ENCODE results near the gene WFIKKN1.

Gene WFIKKN1

DNA sequence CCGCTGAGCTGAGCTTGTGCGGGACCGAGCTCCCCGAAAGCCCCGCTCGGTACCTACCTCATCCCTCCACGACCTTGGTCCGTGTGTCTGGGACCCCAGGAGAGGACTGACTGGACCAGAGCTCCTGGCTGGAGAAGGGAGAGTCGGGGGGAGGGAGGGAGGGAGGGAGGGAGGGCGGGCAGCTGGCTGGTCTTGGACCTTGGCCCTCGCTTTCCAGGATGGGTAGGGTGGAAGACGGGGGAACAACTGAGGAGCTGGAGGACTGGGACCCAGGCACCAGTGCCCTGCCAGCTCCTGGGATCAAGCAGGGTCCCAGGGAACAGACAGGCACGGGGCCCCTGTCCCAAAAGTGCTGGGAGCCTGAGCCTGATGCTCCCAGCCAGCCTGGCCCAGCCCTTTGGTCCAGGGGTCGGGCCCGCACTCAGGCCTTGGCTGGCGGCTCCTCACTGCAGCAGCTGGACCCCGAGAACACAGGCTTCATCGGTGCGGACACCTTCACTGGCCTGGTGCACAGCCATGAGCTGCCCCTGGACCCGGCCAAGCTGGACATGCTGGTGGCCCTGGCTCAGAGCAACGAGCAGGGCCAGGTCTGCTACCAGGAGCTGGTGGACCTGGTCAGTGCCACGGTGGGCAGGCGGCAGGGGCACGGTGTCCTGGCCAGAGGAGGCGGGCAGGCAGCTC lies 45.2 kb downstream of the WFIKKN1 start:
- no peak for DNase-seq

DNA sequence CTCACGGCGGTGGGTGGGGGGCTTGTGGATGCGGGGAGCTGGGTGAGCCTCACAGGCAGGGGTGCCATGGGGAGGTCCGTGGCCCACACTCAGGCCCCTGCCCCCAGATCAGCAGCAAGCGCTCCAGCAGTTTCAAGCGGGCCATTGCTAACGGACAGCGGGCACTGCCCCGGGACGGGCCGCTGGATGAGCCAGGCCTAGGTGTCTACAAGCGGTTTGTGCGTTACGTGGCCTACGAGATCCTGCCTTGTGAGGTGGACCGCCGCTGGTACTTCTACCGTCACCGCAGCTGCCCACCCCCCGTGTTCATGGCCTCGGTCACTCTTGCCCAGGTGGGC lies 45.7 kb downstream of the WFIKKN1 start:
- DNase-seq, result no peak

DNA sequence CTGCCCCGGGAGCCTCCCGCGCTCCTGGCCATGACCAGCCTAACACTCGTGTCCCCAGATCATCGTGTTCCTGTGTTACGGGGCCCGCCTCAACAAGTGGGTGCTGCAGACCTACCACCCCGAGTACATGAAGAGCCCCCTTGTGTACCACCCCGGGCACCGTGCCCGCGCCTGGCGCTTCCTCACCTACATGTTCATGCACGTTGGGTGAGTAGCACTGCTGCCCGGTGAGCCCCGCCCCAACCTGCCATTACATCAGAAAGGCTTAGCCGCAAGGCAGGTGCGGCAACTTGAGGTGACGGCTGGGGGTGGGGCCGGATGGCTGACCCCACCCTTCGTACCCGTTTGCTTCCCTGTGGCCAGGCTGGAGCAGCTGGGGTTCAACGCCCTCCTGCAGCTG lies 46.1 kb downstream of the WFIKKN1 start:
- DNase-seq, result no peak

DNA sequence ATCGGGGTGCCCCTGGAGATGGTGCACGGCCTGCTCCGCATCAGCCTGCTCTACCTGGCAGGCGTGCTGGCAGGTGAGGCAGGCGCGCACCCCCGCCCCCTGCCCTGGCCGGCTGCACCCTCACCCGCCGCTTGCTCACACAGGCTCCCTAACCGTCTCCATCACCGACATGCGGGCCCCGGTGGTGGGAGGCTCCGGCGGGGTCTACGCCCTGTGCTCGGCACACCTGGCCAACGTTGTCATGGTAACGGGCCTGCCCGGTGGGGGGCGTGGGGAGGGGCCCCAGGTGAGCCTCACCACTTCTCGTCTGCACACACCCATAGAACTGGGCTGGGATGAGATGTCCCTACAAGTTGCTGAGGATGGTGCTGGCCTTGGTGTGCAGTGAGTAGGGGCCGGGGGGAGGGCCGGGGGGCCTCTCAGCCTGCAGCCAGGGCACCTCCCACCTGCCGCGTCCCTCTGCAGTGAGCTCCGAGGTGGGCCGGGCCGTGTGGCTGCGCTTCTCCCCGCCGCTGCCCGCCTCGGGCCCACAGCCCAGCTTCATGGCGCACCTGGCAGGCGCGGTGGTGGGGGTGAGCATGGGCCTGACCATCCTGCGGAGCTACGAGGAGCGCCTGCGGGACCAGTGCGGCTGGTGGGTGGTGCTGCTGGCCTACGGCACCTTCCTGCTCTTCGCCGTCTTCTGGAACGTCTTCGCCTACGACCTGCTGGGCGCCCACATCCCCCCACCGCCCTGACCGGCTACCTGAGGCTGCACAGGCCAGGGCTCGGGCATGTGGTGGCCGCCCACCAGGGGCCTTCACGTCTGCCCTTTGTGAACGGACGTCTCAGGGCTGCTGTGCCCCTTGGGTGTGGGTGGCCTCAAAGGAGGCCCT lies 46.8 kb downstream of the WFIKKN1 start:
- no peak for DNase-seq

DNA sequence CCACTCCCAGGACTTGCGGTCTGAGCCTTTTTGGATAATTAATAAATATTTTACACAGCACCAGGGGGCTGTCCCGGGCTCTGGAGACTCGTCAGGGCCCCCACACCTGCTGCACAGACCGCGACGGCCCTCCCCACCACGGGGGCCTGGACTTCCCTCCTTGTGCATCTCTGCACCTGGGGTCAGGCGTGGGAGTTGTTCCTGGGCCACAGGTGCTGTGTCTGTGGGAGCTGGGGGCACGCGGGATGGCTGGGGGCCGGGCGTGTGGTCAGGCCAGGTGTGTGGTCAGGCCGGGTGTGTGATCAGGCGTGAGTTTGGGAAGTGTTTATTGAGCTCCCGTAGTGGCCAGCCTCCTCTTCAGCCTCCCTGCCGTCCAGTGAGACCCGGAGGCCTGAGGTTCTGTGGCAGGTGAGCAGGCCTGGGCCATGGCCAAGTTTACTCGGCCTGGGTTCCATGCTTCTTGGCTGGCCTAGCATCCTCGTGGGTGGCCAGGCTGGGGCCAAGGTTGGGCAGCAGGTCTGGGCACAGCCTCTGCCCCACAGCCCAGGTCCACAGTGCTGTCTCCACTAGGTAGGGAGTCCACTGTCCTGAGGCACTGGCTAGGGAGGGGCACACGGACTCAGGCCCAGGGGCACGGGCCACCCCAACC lies 47.5 kb downstream of the WFIKKN1 start:
- DNase-seq, result no peak

DNA sequence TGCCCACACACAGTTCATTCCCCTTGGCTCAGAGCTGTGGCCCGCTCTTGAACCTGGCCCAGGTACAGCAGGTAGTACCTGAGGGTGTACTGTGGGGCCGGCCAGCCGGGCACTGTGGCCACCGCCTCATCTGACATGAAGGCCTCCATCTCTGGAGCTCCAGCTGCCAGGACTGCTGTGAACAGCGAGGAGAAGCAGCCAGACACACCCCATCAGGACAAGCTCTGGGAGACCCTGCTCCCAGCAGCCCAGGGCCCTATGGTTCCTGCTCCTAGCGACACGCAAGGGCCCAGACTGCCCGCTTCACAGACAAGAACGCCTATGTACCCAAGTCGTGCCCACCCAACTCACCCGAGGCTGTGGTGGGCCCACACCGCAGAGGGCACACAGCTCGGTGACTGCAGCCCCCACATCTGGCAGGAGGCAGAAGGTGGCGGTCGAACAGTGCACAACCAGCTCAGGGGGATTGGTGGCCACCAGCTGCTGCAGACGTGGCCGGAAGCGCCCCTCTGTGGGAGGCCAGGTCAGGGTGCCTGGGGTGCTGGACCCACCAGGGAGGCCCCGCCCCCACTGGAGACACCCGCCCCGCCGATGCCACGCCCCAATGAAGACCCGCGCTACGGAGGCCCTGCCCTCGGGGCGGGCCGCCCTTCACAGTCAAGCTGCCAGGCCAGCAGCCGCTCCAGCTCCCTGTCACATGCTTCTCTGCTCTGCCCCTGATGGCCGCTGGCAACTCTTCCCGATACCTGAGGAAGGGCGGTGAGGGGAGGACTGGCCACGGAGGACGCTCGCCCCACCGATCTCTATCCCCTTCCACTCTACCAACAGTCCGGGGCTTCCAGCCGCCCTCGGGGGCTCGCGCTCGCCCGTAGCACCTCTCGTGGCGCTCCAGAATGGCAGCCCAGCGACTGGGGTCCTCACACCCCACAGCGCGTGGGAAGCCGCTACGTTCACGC lies 48.4 kb downstream of the WFIKKN1 start:
- DNase-seq, result peak; percentile 55

DNA sequence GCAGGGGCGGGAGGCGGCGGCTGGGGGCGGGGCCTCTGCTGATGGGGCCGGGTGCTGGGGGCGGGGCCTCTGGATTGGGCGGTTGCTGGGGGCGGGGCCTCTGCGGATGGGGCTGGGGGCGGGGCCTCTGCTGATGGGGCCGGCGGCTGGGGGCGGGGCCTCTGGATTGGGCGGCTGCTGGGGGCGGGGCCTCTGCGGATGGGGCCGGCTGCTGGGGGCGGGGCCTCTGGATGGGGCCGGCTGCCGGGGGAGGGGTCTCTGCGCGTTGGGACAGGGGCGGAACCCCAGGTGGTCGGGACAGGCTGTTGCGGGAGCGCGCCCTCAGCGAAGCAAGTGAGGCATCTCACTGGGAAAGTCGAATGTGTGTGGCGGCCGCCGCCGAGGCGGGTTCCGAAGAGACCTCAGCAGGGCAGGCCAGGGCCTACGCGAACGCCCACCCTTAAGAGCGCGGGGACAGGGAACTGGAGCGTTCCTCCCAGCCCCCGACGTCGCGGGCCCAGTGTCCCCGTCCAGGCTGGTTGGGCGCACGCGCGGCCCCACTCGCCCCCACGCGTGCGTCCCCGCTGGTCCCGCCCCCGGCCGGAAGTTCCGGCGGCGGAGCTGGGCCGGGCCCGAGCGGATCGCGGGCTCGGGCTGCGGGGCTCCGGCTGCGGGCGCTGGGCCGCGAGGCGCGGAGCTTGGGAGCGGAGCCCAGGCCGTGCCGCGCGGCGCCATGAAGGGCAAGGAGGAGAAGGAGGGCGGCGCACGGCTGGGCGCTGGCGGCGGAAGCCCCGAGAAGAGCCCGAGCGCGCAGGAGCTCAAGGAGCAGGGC lies 49.2 kb downstream of the WFIKKN1 start, which contains the start of gene STUB1:
Gene STUB1, plus strand, starts transcription at position 597 of the 811 bp plus-strand sequence. Its CDS starts 116 bp downstream, at position 713.
- DNase-seq, result peak; percentile 89

DNA sequence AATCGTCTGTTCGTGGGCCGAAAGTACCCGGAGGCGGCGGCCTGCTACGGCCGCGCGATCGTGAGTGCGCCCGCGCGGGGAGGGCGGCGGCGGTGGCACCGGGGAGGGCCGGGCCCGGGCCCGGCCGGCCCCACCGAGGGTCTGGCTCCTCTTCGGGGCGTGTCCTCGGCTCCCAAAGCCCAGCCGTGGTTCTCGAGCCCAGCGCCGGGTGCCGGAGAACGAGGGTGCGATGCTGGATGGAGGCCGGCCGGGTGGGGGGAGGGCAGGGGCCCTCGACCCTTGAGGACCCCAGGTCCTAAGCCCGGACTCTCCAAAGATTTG lies 49.8 kb downstream of the WFIKKN1 start:
- DNase-seq, result no peak

DNA sequence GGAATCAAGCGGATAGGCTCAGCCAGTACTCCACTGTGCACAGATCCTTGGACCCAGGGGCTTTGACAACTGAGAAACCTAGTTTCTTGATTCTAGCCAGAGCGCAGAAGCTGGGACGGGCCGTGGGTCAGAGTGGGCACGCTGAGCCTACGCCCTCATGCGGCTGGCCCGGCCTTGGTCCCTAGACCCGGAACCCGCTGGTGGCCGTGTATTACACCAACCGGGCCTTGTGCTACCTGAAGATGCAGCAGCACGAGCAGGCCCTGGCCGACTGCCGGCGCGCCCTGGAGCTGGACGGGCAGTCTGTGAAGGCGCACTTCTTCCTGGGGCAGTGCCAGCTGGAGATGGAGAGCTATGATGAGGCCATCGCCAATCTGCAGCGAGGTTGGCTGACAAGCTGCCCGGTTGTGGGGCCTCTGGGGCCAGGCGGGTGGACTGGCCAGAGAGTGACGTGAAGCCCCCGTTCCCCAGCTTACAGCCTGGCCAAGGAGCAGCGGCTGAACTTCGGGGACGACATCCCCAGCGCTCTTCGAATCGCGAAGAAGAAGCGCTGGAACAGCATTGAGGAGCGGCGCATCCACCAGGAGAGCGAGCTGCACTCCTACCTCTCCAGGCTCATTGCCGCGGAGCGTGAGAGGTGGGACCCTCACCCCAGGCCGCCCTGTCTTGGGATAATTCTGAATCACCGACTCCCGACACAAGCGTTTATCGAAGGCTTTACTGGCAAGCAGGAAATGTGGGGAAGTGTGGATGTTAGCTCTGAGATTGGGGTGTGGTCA lies 50.4 kb downstream of the WFIKKN1 start:
- no peak for DNase-seq

DNA sequence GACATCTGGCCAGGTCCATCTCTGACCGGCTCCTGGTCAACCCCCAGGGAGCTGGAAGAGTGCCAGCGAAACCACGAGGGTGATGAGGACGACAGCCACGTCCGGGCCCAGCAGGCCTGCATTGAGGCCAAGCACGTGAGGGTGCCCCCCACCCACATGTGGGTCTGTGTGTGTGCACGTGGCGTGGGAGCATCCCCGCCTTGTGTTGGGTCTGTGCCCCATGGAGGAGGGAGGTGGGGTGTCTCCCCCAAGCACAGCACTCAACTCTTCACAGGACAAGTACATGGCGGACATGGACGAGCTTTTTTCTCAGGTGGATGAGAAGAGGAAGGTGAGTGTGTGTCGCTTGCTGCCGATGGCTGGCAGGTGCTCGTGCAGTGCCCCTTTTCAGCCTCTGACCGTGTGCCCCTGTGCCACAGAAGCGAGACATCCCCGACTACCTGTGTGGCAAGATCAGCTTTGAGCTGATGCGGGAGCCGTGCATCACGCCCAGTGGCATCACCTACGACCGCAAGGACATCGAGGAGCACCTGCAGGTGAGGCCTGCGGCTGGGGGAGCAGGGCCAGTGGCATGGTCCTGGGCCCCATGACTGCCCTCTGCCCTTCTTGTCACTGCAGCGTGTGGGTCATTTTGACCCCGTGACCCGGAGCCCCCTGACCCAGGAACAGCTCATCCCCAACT lies 51.1 kb downstream of the WFIKKN1 start:
- no peak for DNase-seq

DNA sequence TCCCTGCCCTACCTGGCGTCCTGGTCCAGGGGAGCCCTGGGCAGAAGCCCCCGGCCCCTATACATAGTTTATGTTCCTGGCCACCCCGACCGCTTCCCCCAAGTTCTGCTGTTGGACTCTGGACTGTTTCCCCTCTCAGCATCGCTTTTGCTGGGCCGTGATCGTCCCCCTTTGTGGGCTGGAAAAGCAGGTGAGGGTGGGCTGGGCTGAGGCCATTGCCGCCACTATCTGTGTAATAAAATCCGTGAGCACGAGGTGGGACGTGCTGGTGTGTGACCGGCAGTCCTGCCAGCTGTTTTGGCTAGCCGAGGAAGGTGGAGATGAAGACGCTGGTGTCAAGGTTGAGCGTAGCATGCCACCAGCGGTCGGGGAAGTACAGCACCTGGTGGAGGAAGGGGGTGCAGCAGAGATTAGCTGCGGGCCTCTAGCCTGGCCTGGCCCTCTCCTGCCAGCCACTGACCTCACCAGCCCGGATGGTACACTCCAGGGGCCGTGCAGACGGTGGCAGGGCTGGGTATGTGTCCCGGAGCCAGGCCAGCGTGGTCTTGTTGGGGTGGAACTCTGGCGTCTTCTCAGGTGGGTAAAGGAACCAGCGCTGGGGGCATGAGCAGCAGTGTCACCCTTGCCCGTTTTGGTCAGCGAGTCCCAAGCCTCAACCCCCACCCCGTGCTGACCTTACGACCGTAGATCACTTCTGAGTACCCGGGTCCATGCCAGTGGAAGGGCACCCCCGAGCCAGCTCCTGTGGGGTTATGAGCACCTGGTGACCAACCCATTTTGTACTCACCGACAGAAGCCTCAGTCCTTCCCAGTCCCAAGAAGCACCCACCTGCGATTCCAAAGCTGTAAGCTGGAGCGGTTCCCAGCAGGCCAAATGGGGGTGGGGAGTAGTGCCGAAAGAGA lies 52.0 kb downstream of the WFIKKN1 start:
- no peak for DNase-seq

DNA sequence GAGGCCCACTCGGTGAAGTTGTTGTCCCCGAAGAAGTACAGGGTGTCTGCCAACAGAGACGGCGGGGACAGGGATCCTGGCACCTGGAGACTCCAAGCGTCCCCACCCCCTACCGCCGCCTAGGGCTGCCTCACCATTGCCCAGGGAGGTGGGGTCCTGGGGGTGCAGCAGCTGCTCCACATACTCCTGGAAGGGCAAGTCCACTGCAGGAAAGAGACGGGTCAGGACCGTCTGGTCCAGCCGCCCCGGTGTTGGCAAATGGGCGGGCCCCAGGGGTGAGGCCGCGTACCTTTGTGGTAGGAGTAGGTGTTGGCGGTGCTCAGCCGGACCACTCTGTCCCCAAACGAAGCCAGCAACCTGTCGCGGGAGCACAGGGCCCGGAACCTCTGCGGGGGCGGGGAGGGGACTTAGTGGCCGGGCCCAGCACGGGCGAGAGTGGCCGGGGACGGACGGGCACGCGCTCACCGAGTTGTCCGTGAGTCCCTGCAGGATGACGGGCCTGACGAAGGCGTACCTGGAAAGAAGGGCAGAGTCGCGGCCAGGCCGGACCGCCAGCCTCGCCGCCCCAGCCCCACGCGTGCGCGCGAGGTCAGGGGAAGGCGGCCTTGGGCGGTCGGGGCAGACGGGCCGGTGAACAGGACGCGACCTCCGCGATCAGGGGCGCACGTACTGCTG lies 52.7 kb downstream of the WFIKKN1 start:
- DNase-seq, result no peak
